SU-DHL-6 (cell line): ENCODE measurements around the gene CLEC12A.
"Not testable (repeated sequence)": the region's sequence is repeated elsewhere in the genome, so short reads cannot be mapped to it uniquely, and the experiment has no call there.

Experiments used
- H2AFZ ChIP-seq: fragments of 200-600 bp; sonication (generic); 2 replicates; pipeline ENCODE4 v1.6.1; 2014; ENCODE audit warnings: low read depth, mild to moderate bottlenecking, moderate library complexity, mixed read lengths, antibody characterized with exemption, low read length; ENCODE audit not compliant: severe bottlenecking
- H3F3A ChIP-seq: fragments of 200-600 bp; shearing (Covaris generic); 2 replicates; pipeline ENCODE4 v1.6.0; 2016; ENCODE audit warnings: antibody characterized with exemption, mild to moderate bottlenecking; ENCODE audit not compliant: insufficient read depth
- H3K27ac ChIP-seq: fragments of 200-600 bp; sonication (generic); 2 replicates; pipeline ENCODE4 v1.5.1; 2016; ENCODE audit warnings: low read depth, mild to moderate bottlenecking, low read length, moderate library complexity, mixed read lengths
- H3K27me3 ChIP-seq: fragments of 200-600 bp; sonication (generic), shearing (Covaris generic); 2 replicates; pipeline ENCODE4 v1.6.0; 2014; ENCODE audit warnings: mild to moderate bottlenecking, low read length
- H3K36me3 ChIP-seq: fragments of 200-600 bp; sonication (generic); 2 replicates; pipeline ENCODE4 v1.6.1; 2014; ENCODE audit warnings: mild to moderate bottlenecking, low read length, mixed read lengths
- H3K4me2 ChIP-seq: fragments of 300-600, 200-600 bp; shearing (Covaris generic), sonication (generic); 2 replicates; pipeline ENCODE4 v1.6.0; 2014; ENCODE audit warnings: low read length, low read depth, mild to moderate bottlenecking; ENCODE audit not compliant: poor library complexity, severe bottlenecking
- H3K4me3 ChIP-seq: fragments of 200-600 bp; sonication (generic); 2 replicates; pipeline ENCODE4 v1.5.1; 2014; ENCODE audit warnings: antibody characterized with exemption, low read length, mild to moderate bottlenecking, mixed read lengths; ENCODE audit not compliant: insufficient read depth, poor library complexity, severe bottlenecking
- H3K79me2 ChIP-seq: fragments of 200-600 bp; sonication (generic); 2 replicates; pipeline ENCODE4 v1.6.1; 2014; ENCODE audit warnings: mild to moderate bottlenecking, low read length, moderate library complexity; ENCODE audit not compliant: insufficient read depth
- H3K9ac ChIP-seq: fragments of 200-600 bp; sonication (generic); 2 replicates; pipeline ENCODE4 v1.7.0; 2014; ENCODE audit warnings: mild to moderate bottlenecking, low read length
- H3K9me2 ChIP-seq: fragments of 200-600 bp; sonication (generic); replicated peaks from 2 replicates; pipeline ENCODE4 v1.6.1; 2014; ENCODE audit warnings: low read length; ENCODE audit not compliant: insufficient read depth
- H3K9me3 ChIP-seq: fragments of 200-600 bp; sonication (generic); 2 replicates; pipeline ENCODE4 v1.6.1; 2014; ENCODE audit warnings: low read length, mixed read lengths; ENCODE audit not compliant: insufficient read depth
- H4K20me1 ChIP-seq: fragments of 200-600 bp; sonication (generic); 2 replicates; pipeline ENCODE4 v1.6.1; 2014; ENCODE audit warnings: low read depth, mild to moderate bottlenecking, antibody characterized with exemption, low read length, moderate library complexity, mixed read lengths
- CTCF ChIP-seq: fragments of 200-600 bp; sonication (generic); IDR thresholded peaks from one replicate; pipeline ENCODE4 v1.5.1; 2017; ENCODE audit warnings: antibody characterized with exemption, mild to moderate bottlenecking, low read length, moderate library complexity; ENCODE audit not compliant: insufficient read depth, poor library complexity, severe bottlenecking
- EZH2phosphoT487 ChIP-seq: fragments of 200-600 bp; sonication (generic), shearing (Covaris generic); conservative IDR thresholded peaks from 2 replicates; pipeline ENCODE4 v1.6.1; 2018; ENCODE audit warnings: mild to moderate bottlenecking, antibody characterized with exemption, low read length, moderate library complexity, mixed read lengths

Gene CLEC12A

GRCh38 chr12:9969673-9970072, 1.5 kb upstream of the CLEC12A start:
- Histone ChIP-seq H3K79me2 (no peaks in the 10 kb centered on the region), H3K27ac (no peak overlapping the region), H3K9me3 (no peaks in the 10 kb centered on the region), H3K9ac (no peak overlapping the region), H4K20me1 (no peaks in the 10 kb centered on the region), H3K36me3 (no peaks in the 10 kb centered on the region), H3K27me3 (no peaks in the 10 kb centered on the region), H3K4me2 (no peak overlapping the region), H3K9me2 (no peaks in the 10 kb centered on the region), H3F3A (no peaks in the 10 kb centered on the region), H3K4me3 (no peak overlapping the region), H2AFZ (no peak overlapping the region)
- TF ChIP-seq CTCF (no peak), EZH2phosphoT487 (no peak)

GRCh38 chr12:9973949-9974348, 2.7 kb downstream of the CLEC12A start:
- no peak for TF ChIP-seq EZH2phosphoT487
- no peak for TF ChIP-seq CTCF
- Histone ChIP-seq H3K27ac (no peak overlapping the region), H3K4me2 (no peak overlapping the region), H3F3A (no peaks in the 10 kb centered on the region), H3K4me3 (no peak overlapping the region), H4K20me1 (no peaks in the 10 kb centered on the region), H3K27me3 (no peaks in the 10 kb centered on the region), H3K9me3 (no peaks in the 10 kb centered on the region), H3K79me2 (no peaks in the 10 kb centered on the region), H3K9ac (no peak overlapping the region), H3K36me3 (no peaks in the 10 kb centered on the region), H3K9me2 (no peaks in the 10 kb centered on the region), H2AFZ (no peak overlapping the region)

GRCh38 chr12:9974731-9975130, 3.5 kb downstream of the CLEC12A start:
- H3K4me3 ChIP-seq, H3K36me3 ChIP-seq, H4K20me1 ChIP-seq, H2AFZ ChIP-seq, H3K4me2 ChIP-seq, H3K9ac ChIP-seq, H3K9me2 ChIP-seq, H3F3A ChIP-seq, H3K27me3 ChIP-seq, H3K79me2 ChIP-seq, H3K27ac ChIP-seq, H3K9me3 ChIP-seq: not testable (repeated sequence)

GRCh38 chr12:9975614-9976013, 4.4 kb downstream of the CLEC12A start:
- no peak for TF ChIP-seq EZH2phosphoT487
- TF ChIP-seq CTCF = no peak
- Histone ChIP-seq H3K9me2 (no peaks in the 10 kb centered on the region), H3K79me2 (no peaks in the 10 kb centered on the region), H3K36me3 (no peaks in the 10 kb centered on the region), H3K9me3 (no peaks in the 10 kb centered on the region), H3K4me3 (no peak overlapping the region), H3F3A (no peaks in the 10 kb centered on the region), H3K9ac (no peak overlapping the region), H3K27me3 (no peaks in the 10 kb centered on the region), H4K20me1 (no peaks in the 10 kb centered on the region), H3K4me2 (no peak overlapping the region), H2AFZ (no peak overlapping the region), H3K27ac (no peak overlapping the region)

DNA sequence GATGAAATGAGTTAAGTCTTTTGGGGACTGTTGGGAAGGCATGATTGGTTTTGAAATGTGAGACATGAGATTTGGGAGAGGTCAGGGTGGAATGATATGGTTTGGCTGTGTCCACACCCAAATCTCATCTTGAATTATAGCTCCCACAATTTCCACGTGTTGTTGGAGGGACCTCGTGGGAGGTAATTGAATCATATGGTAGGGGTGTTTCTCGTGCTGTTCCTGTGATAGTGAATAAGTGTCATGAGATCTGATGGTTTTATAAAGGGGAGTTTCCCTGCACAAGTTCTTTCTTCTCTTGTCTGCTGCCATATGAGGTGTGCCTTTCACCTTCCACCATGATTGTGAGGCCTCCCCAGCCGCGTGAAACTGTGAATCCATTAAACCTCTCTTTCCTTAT, 5.4 kb downstream of the CLEC12A start:
- not testable (repeated sequence) for H3K4me3 ChIP-seq

More for the DNA sequence above, 5.4 kb downstream of the CLEC12A start:
- H4K20me1 ChIP-seq, H3K9ac ChIP-seq, H2AFZ ChIP-seq, H3F3A ChIP-seq, H3K4me2 ChIP-seq, H3K9me2 ChIP-seq, H3K9me3 ChIP-seq, H3K79me2 ChIP-seq, H3K27ac ChIP-seq, H3K27me3 ChIP-seq, H3K36me3 ChIP-seq: not testable (repeated sequence)
